ENCODE results near the gene ELP4. TPM values are rescaled to one million over a fixed set of nuclear protein-coding genes. Genes with fewer than 3 reads are reported as not detected.

The ELP4 gene
- total RNA-seq, 1 donor from 2014 or later = 147 TPM

GRCh38 chr11:31764766-31765165 lies 255.2 kb downstream of the ELP4 start:
- H3F3A ChIP-seq (ENCODE audit: low read depth) = peaks cover 84% of the 10 kb centered on the region
- DNase-seq (ENCODE audit: low spot score) = peak; percentile 48
- H3K79me2 ChIP-seq (ENCODE audit: low read depth) = peaks cover 8% of the 10 kb centered on the region
- H3K27me3 ChIP-seq = no peaks in the 10 kb centered on the region
- H3K36me3 ChIP-seq = no peaks in the 10 kb centered on the region
- no peaks in the 10 kb centered on the region for H3K36me3 Mint-ChIP-seq
- no peaks in the 10 kb centered on the region for H4K20me1 ChIP-seq (ENCODE audit: low read depth)
- no peak overlapping the region for H3K9ac ChIP-seq
- H3K9me3 ChIP-seq (ENCODE audit: low read depth) = no peaks in the 10 kb centered on the region
- no peaks in the 10 kb centered on the region for H3K9me3 Mint-ChIP-seq
- no peaks in the 10 kb centered on the region for H3K27me3 Mint-ChIP-seq (ENCODE audit: insufficient read depth, low read depth)
- peaks cover 83% of the 10 kb centered on the region for H3K4me1 ChIP-seq
- H3K27ac Mint-ChIP-seq = peak overlapping the region; percentile 44
- peak overlapping the region; percentile 87 for H3K27ac ChIP-seq
- H3K4me3 ChIP-seq = peak overlapping the region; percentile 24
- H3K4me3 Mint-ChIP-seq = peak overlapping the region; percentile 68
- H3K4me2 ChIP-seq = peak overlapping the region; percentile 70
- no peak for TF ChIP-seq CTCF (IDR thresholded peaks at IDR 0.05)
- TF ChIP-seq EZH2 (IDR thresholded peaks at IDR 0.05) = no peak
- no peak for TF ChIP-seq EZH2phosphoT487 (IDR thresholded peaks at IDR 0.05)
- H3K4me1 Mint-ChIP-seq = peaks cover 62% of the 10 kb centered on the region
- H2AFZ ChIP-seq (replicated peaks) = no peak overlapping the region

- Mint-ChIP-seq H3K4me1 (peaks cover 59% of the 10 kb centered on the region), H3K36me3 (no peaks in the 10 kb centered on the region), H3K9me3 (no peaks in the 10 kb centered on the region), H3K4me3 (no peak overlapping the region), H3K27ac (no peak overlapping the region), H3K27me3 (ENCODE audit: insufficient read depth, low read depth) (no peaks in the 10 kb centered on the region)
- Histone ChIP-seq H3F3A (ENCODE audit: low read depth) (peaks cover 66% of the 10 kb centered on the region), H3K4me2 (peak overlapping the region; percentile 15), H3K4me3 (no peak overlapping the region), H4K20me1 (ENCODE audit: low read depth) (no peaks in the 10 kb centered on the region), H3K9ac (no peak overlapping the region), H3K79me2 (ENCODE audit: low read depth) (peaks cover 8% of the 10 kb centered on the region), H3K9me3 (ENCODE audit: low read depth) (no peaks in the 10 kb centered on the region), H3K36me3 (no peaks in the 10 kb centered on the region), H3K27me3 (no peaks in the 10 kb centered on the region), H3K27ac (peak overlapping the region; percentile 35), H2AFZ (replicated peaks) (no peak overlapping the region), H3K4me1 (peaks cover 82% of the 10 kb centered on the region)
- no peak for DNase-seq (ENCODE audit: low spot score)
- no peak for TF ChIP-seq EZH2phosphoT487 (IDR thresholded peaks at IDR 0.05)
- no peak for TF ChIP-seq CTCF (IDR thresholded peaks at IDR 0.05)
- no peak for TF ChIP-seq EZH2 (IDR thresholded peaks at IDR 0.05)
Measured at GRCh38 chr11:31767066-31767465, 257.5 kb downstream of the ELP4 start.

GRCh38 chr11:31767685-31768084 lies 258.1 kb downstream of the ELP4 start:
- TF ChIP-seq EZH2phosphoT487 (IDR thresholded peaks at IDR 0.05) = no peak
- TF ChIP-seq CTCF (IDR thresholded peaks at IDR 0.05) = no peak
- TF ChIP-seq EZH2 (IDR thresholded peaks at IDR 0.05) = no peak
- H3K27me3 ChIP-seq = no peaks in the 10 kb centered on the region
- peaks cover 60% of the 10 kb centered on the region for H3F3A ChIP-seq (ENCODE audit: low read depth)
- H3K9me3 ChIP-seq (ENCODE audit: low read depth) = no peaks in the 10 kb centered on the region
- peak overlapping the region; percentile 35 for H3K27ac ChIP-seq
- H3K9ac ChIP-seq = no peak overlapping the region
- Mint-ChIP-seq H3K9me3 (no peaks in the 10 kb centered on the region), H3K4me1 (peaks cover 62% of the 10 kb centered on the region), H3K36me3 (no peaks in the 10 kb centered on the region), H3K27me3 (ENCODE audit: insufficient read depth, low read depth) (no peaks in the 10 kb centered on the region), H3K27ac (peak overlapping the region; percentile 91), H3K4me3 (peak overlapping the region; percentile 24)
- H4K20me1 ChIP-seq (ENCODE audit: low read depth) = no peaks in the 10 kb centered on the region
- H3K4me2 ChIP-seq = peak overlapping the region; percentile 15
- peaks cover 8% of the 10 kb centered on the region for H3K79me2 ChIP-seq (ENCODE audit: low read depth)
- H3K4me1 ChIP-seq = peaks cover 82% of the 10 kb centered on the region
- DNase-seq (ENCODE audit: low spot score) = peak; percentile 17
- no peak overlapping the region for H3K4me3 ChIP-seq
- no peaks in the 10 kb centered on the region for H3K36me3 ChIP-seq
- no peak overlapping the region for H2AFZ ChIP-seq (replicated peaks)

Data from neural progenitor cell (in vitro differentiated cells).